Natural killer cell (primary cell): ENCODE results near the gene STK39. TPM values are rescaled to one million over a fixed set of nuclear protein-coding genes. Genes with fewer than 3 reads are reported as not detected.

Experiments
- ATAC-seq, 3 donors: fragments of 150-1000 bp in 2 of 3; fragments of 200-7000 bp in 1 of 3; cut with Tn5 transposase; 1 replicate in 1 of 3; 2 replicates in 2 of 3; pipeline ENCODE4 v1.10.0; 2021; ENCODE audit warnings: mild to moderate bottlenecking in 2 of 3, moderate library complexity in 2 of 3
- DNase-seq, 2 donors: peaks; one replicate each; pipeline versions ENCODE4 v3.0.0 to v3.0.0-alpha.2; 2013 to 2021; ENCODE audit warnings: mixed read lengths in 1 of 2
- H3K27ac ChIP-seq: one replicate; pipeline ENCODE4 v1.5.1; 2013; ENCODE audit warnings: mild to moderate bottlenecking, low read length
- H3K27me3 ChIP-seq: one replicate; pipeline ENCODE4 v1.6.1; 2013; ENCODE audit warnings: low read length; ENCODE audit not compliant: control insufficient read depth, insufficient read depth
- H3K36me3 ChIP-seq: one replicate; pipeline ENCODE4 v1.6.1; 2013; ENCODE audit warnings: low read length; ENCODE audit not compliant: control insufficient read depth, insufficient read depth
- H3K4me1 ChIP-seq: one replicate; pipeline ENCODE4 v1.6.1; 2013; ENCODE audit warnings: low read length; ENCODE audit not compliant: control insufficient read depth, insufficient read depth
- H3K4me3 ChIP-seq: one replicate; pipeline ENCODE4 v1.5.1; 2013; ENCODE audit warnings: low read length
- H3K9me3 ChIP-seq: one replicate; pipeline ENCODE4 v1.6.1; 2013; ENCODE audit warnings: low read length; ENCODE audit not compliant: control insufficient read depth, insufficient read depth
- H3K27ac Mint-ChIP-seq, 2 donors: one replicate each; pipeline ENCODE4 v1.8.0; 2022; ENCODE audit warnings: mild to moderate bottlenecking in 2 of 2, mixed read lengths in 2 of 2, moderate library complexity in 1 of 2
- H3K27me3 Mint-ChIP-seq, 2 donors: one replicate each; pipeline ENCODE4 v1.8.0; 2022; ENCODE audit warnings: low read depth in 2 of 2, mixed read lengths in 2 of 2
- H3K36me3 Mint-ChIP-seq: one replicate; pipeline ENCODE4 v1.8.0; 2022; ENCODE audit warnings: mixed read lengths
- H3K4me1 Mint-ChIP-seq, 2 donors: one replicate each; pipeline ENCODE4 v1.8.0; 2022; ENCODE audit warnings: mixed read lengths in 2 of 2
- H3K4me3 Mint-ChIP-seq: one replicate; pipeline ENCODE4 v1.8.0; 2022; ENCODE audit warnings: mild to moderate bottlenecking, moderate library complexity, mixed read lengths
- H3K9me3 Mint-ChIP-seq, 2 donors: one replicate each; pipeline ENCODE4 v1.8.0; 2022; ENCODE audit warnings: mixed read lengths in 2 of 2
- WGBS: methylation state at CpG from one replicate; pipeline ENCODE4 v1.1.7; 2013; ENCODE audit warnings: missing lambda C conversion rate; ENCODE audit not compliant: insufficient coverage; 5-methylcytosine and 5-hydroxymethylcytosine counted together
- intact Hi-C: fragments of 100-400 bp; cut with micrococcal nuclease; formaldehyde crosslinking; loops from one replicate; pipeline ENCODE4 v1.14.2; 2022
- total RNA-seq, 4 donors: library from RNA; stranded (reverse); fragments of 120-200 nt in 1 of 4; gene quantifications; one replicate each; pipeline versions ENCODE4 v1.2.3 to v1.2.4, GENCODE V29; 2013 to 2022
- TF ChIP-seq, protein P1 (sequence below): fragments of 200-600 bp; IDR thresholded peaks from one replicate; pipeline ENCODE4 v1.8.0; 2022; ENCODE audit warnings: antibody characterized with exemption

The STK39 gene
- total RNA-seq, 3 donors from 2014 or later (not counting 1 experiment from before 2014, with no cell fraction given), result 53.3 to 79.3 (median 66.6) TPM

DNA sequence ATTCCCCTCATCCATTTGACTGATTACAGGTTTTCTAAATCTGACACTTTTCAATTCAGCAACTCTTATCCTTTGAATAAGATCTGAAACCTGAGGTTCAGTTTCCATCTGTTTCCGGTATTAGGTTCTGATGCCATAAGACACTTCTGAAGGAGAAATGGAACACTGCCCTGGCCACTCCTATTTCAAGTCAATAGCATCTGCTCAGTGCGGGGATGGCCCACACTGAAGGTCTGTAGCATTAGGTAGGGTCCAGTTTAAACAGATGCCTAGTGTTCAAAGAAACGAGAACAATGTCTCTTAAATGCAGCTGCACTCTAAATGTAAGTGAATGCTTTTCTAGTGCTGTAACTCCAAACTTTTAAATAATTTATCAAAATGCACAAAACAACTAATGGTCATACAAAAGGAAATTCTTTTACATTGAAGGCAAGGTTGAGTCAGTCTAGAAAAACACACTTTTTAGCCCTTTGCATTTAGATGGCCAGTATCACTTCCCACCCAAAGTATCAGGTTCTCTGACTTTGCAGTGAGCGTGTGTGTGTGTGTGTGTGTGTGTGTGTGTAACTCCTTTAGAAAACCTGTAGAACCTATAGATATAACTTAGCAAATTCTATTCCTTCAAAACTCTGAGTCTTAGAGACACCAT, 78.2 kb downstream of the STK39 start:
- intact Hi-C loops, result no loop called here

DNA sequence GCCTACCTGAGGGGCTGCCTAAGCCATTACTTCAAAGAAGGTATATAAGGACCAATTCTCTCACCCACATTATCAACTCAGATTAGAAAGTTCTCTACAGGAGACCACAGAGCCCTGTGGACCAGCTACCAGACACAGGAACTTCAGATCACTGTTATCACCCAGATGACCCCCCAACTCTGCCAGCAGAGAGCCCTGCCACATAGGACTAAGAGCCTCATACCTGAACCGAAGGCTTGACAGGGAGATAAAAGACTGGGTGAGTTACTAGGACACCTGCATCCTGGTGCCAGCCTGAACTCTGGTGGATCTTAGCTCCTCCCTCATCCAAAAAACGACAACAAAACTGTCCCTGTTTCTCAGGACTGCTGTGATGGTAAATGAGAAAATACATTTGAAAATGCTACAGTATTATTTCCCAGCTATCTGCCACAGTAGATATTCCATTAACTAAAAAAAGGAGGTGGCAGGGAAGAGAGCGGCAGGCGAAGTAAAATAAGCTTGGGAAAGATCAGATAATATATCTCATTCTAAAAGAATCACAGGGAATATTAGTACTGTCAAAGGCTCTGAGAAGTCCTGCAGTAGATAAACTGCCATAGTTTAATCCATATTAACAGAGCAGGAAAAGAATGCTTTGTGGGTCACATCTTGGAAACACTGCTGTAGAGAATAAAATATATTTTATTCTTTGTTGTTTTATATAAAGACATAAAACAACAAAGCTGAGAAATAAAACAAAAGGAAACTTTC, 79.7 kb downstream of the STK39 start:
- Histone ChIP-seq H3K27ac (no peak overlapping the region), H3K4me1 (peaks cover 13% of the 10 kb centered on the region), H3K9me3 (no peaks in the 10 kb centered on the region), H3K27me3 (no peaks in the 10 kb centered on the region), H3K36me3 (peaks cover 13% of the 10 kb centered on the region), H3K4me3 (no peak overlapping the region)
- H3K4me3 Mint-ChIP-seq, result no peak overlapping the region
- no peaks in the 10 kb centered on the region for H3K27me3 Mint-ChIP-seq
- H3K27ac Mint-ChIP-seq, result peak overlapping the region; percentile 41 to 44
- H3K4me1 Mint-ChIP-seq, result peaks cover 51 to 70% of the 10 kb centered on the region in 2 donors
- DNase-seq, result no peak
- WGBS, result 80% methylated on average over 1 of the region's 4 CpGs
- TF ChIP-seq, protein P1, sequence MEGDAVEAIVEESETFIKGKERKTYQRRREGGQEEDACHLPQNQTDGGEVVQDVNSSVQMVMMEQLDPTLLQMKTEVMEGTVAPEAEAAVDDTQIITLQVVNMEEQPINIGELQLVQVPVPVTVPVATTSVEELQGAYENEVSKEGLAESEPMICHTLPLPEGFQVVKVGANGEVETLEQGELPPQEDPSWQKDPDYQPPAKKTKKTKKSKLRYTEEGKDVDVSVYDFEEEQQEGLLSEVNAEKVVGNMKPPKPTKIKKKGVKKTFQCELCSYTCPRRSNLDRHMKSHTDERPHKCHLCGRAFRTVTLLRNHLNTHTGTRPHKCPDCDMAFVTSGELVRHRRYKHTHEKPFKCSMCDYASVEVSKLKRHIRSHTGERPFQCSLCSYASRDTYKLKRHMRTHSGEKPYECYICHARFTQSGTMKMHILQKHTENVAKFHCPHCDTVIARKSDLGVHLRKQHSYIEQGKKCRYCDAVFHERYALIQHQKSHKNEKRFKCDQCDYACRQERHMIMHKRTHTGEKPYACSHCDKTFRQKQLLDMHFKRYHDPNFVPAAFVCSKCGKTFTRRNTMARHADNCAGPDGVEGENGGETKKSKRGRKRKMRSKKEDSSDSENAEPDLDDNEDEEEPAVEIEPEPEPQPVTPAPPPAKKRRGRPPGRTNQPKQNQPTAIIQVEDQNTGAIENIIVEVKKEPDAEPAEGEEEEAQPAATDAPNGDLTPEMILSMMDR, result no peak
- peaks cover 15% of the 10 kb centered on the region for H3K36me3 Mint-ChIP-seq
- intact Hi-C loops, result no loop called here
- peak in 1 of 3 donors; percentile 35 for ATAC-seq
- H3K9me3 Mint-ChIP-seq, result no peaks in the 10 kb centered on the region

More for the DNA sequence above, 78.2 kb downstream of the STK39 start:
- ATAC-seq (no peak), DNase-seq (no peak)
- peaks cover 13% of the 10 kb centered on the region for H3K4me1 ChIP-seq
- H3K4me3 ChIP-seq, result no peak overlapping the region
- peaks cover 3% of the 10 kb centered on the region for H3K36me3 ChIP-seq
- peak overlapping the region; percentile 39 to 53 for H3K27ac Mint-ChIP-seq
- no peaks in the 10 kb centered on the region for H3K27me3 Mint-ChIP-seq
- H3K9me3 Mint-ChIP-seq, result no peaks in the 10 kb centered on the region
- TF ChIP-seq, protein P1, result no peak
- H3K36me3 Mint-ChIP-seq, result peaks cover 6% of the 10 kb centered on the region
- WGBS, result 98% methylated on average over 3 of the region's 4 CpGs
- no peaks in the 10 kb centered on the region for H3K9me3 ChIP-seq
- H3K27ac ChIP-seq, result no peak overlapping the region
- peaks cover 57 to 66% of the 10 kb centered on the region in 2 donors for H3K4me1 Mint-ChIP-seq
- H3K27me3 ChIP-seq, result no peaks in the 10 kb centered on the region
- no peak overlapping the region for H3K4me3 Mint-ChIP-seq

DNA sequence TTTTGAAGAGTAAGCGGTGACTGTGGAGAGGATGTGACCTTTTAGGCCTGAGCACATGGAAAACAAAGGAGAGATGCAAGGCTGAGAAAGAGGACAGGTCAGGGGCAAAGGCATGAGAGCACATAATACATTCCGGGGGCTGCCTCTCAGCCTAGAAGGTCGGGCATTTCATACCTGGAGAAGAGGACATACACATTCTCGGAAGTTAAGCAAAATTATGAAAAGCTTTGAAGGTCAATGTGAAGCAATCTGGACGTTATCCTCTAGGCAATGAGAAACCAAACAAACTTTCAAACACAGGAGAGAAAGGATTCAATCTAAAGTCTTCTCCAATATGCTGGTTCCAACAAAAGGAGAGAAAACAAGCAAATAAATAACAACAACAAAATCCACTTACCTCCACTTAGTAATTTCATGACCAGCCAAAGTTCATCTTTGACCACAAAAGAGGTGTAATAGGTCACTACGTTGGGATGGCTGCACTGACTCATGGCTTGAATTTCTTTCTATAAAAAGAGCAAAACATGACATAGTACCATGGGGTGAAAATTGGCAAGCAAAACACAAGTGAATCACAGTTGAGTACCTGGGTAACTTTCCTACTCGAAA, 80.4 kb downstream of the STK39 start:
- no peaks in the 10 kb centered on the region for H3K9me3 ChIP-seq
- no peak overlapping the region for H3K4me3 ChIP-seq
- 83% methylated on average over 7 of the region's 7 CpGs for WGBS
- TF ChIP-seq, protein P1, result no peak
- intact Hi-C loops, result no loop called here
- no peak overlapping the region for H3K27ac ChIP-seq
- H3K4me3 Mint-ChIP-seq, result no peak overlapping the region
- peaks cover 13% of the 10 kb centered on the region for H3K36me3 ChIP-seq
- H3K4me1 Mint-ChIP-seq, result peaks cover 48 to 66% of the 10 kb centered on the region in 2 donors
- H3K4me1 ChIP-seq, result peaks cover 13% of the 10 kb centered on the region
- H3K27me3 ChIP-seq, result no peaks in the 10 kb centered on the region
- H3K36me3 Mint-ChIP-seq, result peaks cover 15% of the 10 kb centered on the region
- ATAC-seq (peak in 1 of 3 donors; percentile 34), DNase-seq (no peak)
- H3K27ac Mint-ChIP-seq, result peak overlapping the region; percentile 41 to 44
- no peaks in the 10 kb centered on the region for H3K9me3 Mint-ChIP-seq
- H3K27me3 Mint-ChIP-seq, result no peaks in the 10 kb centered on the region
